LNCaP clone FGC (cell line): Measurements from ENCODE around the gene CPEB4.

Experiments used
- DNase-seq: peaks from one replicate; pipeline ENCODE4 v3.0.0-alpha.2; 2011; ENCODE audit warnings: low read depth
- H3K4me3 ChIP-seq: 2 replicates; pipeline ENCODE4 v1.5.1; 2011; ENCODE audit warnings: mild to moderate bottlenecking, low read depth, low read length, control low read depth
- CTCF ChIP-seq: IDR thresholded peaks from 2 replicates; pipeline ENCODE4 v1.5.1; 2012; ENCODE audit warnings: mild to moderate bottlenecking; ENCODE audit not compliant: control insufficient read depth, insufficient read depth; ENCODE audit errors: extremely low read depth

The CPEB4 gene

GRCh38 chr5:173998531-173998930 is 110.4 kb downstream of the CPEB4 start:
- no peak for TF ChIP-seq CTCF
- no peak overlapping the region for H3K4me3 ChIP-seq
- no peak for DNase-seq

- H3K4me3 ChIP-seq: no peak overlapping the region
- DNase-seq: no peak
- no peak for TF ChIP-seq CTCF
Observed at GRCh38 chr5:174000076-174000475, 111.9 kb downstream of the CPEB4 start.

- no peak overlapping the region for H3K4me3 ChIP-seq
- no peak for TF ChIP-seq CTCF
- no peak for DNase-seq
Observed at GRCh38 chr5:174003795-174004194, 115.6 kb downstream of the CPEB4 start.

GRCh38 chr5:174008922-174009321 is 120.8 kb downstream of the CPEB4 start:
- TF ChIP-seq CTCF: no peak
- no peak for DNase-seq
- no peak overlapping the region for H3K4me3 ChIP-seq

GRCh38 chr5:174010365-174010764 is 122.2 kb downstream of the CPEB4 start:
- H3K4me3 ChIP-seq: no peak overlapping the region
- no peak for TF ChIP-seq CTCF
- no peak for DNase-seq

- H3K4me3 ChIP-seq: no peak overlapping the region
- no peak for DNase-seq
- TF ChIP-seq CTCF: no peak
Observed at GRCh38 chr5:174011441-174011840, 123.3 kb downstream of the CPEB4 start.
